SU-DHL-6 (cell line): ENCODE results near the gene MBD5.

ENCODE experiments used
- H2AFZ ChIP-seq: fragments of 200-600 bp; sonication (generic); 2 replicates; pipeline ENCODE4 v1.6.1; 2014; ENCODE audit warnings: low read depth, mild to moderate bottlenecking, moderate library complexity, mixed read lengths, antibody characterized with exemption, low read length; ENCODE audit not compliant: severe bottlenecking
- H3F3A ChIP-seq: fragments of 200-600 bp; shearing (Covaris generic); 2 replicates; pipeline ENCODE4 v1.6.0; 2016; ENCODE audit warnings: antibody characterized with exemption, mild to moderate bottlenecking; ENCODE audit not compliant: insufficient read depth
- H3K27ac ChIP-seq: fragments of 200-600 bp; sonication (generic); 2 replicates; pipeline ENCODE4 v1.5.1; 2016; ENCODE audit warnings: low read depth, mild to moderate bottlenecking, low read length, moderate library complexity, mixed read lengths
- H3K27me3 ChIP-seq: fragments of 200-600 bp; sonication (generic), shearing (Covaris generic); 2 replicates; pipeline ENCODE4 v1.6.0; 2014; ENCODE audit warnings: mild to moderate bottlenecking, low read length
- H3K36me3 ChIP-seq: fragments of 200-600 bp; sonication (generic); 2 replicates; pipeline ENCODE4 v1.6.1; 2014; ENCODE audit warnings: mild to moderate bottlenecking, low read length, mixed read lengths
- H3K4me2 ChIP-seq: fragments of 300-600, 200-600 bp; shearing (Covaris generic), sonication (generic); 2 replicates; pipeline ENCODE4 v1.6.0; 2014; ENCODE audit warnings: low read length, low read depth, mild to moderate bottlenecking; ENCODE audit not compliant: poor library complexity, severe bottlenecking
- H3K4me3 ChIP-seq: fragments of 200-600 bp; sonication (generic); 2 replicates; pipeline ENCODE4 v1.5.1; 2014; ENCODE audit warnings: antibody characterized with exemption, low read length, mild to moderate bottlenecking, mixed read lengths; ENCODE audit not compliant: insufficient read depth, poor library complexity, severe bottlenecking
- H3K79me2 ChIP-seq: fragments of 200-600 bp; sonication (generic); 2 replicates; pipeline ENCODE4 v1.6.1; 2014; ENCODE audit warnings: mild to moderate bottlenecking, low read length, moderate library complexity; ENCODE audit not compliant: insufficient read depth
- H3K9ac ChIP-seq: fragments of 200-600 bp; sonication (generic); 2 replicates; pipeline ENCODE4 v1.7.0; 2014; ENCODE audit warnings: mild to moderate bottlenecking, low read length
- H3K9me2 ChIP-seq: fragments of 200-600 bp; sonication (generic); replicated peaks from 2 replicates; pipeline ENCODE4 v1.6.1; 2014; ENCODE audit warnings: low read length; ENCODE audit not compliant: insufficient read depth
- H3K9me3 ChIP-seq: fragments of 200-600 bp; sonication (generic); 2 replicates; pipeline ENCODE4 v1.6.1; 2014; ENCODE audit warnings: low read length, mixed read lengths; ENCODE audit not compliant: insufficient read depth
- H4K20me1 ChIP-seq: fragments of 200-600 bp; sonication (generic); 2 replicates; pipeline ENCODE4 v1.6.1; 2014; ENCODE audit warnings: low read depth, mild to moderate bottlenecking, antibody characterized with exemption, low read length, moderate library complexity, mixed read lengths
- CTCF ChIP-seq: fragments of 200-600 bp; sonication (generic); IDR thresholded peaks from one replicate; pipeline ENCODE4 v1.5.1; 2017; ENCODE audit warnings: antibody characterized with exemption, mild to moderate bottlenecking, low read length, moderate library complexity; ENCODE audit not compliant: insufficient read depth, poor library complexity, severe bottlenecking
- EZH2phosphoT487 ChIP-seq: fragments of 200-600 bp; sonication (generic), shearing (Covaris generic); conservative IDR thresholded peaks from 2 replicates; pipeline ENCODE4 v1.6.1; 2018; ENCODE audit warnings: mild to moderate bottlenecking, antibody characterized with exemption, low read length, moderate library complexity, mixed read lengths

Gene MBD5

GRCh38 chr2:148521181-148521580, 500.3 kb downstream of the MBD5 start:
- no peaks in the 10 kb centered on the region for H3K36me3 ChIP-seq
- no peaks in the 10 kb centered on the region for H3K9me3 ChIP-seq
- no peak overlapping the region for H3K9ac ChIP-seq
- H2AFZ ChIP-seq, result no peak overlapping the region
- TF ChIP-seq CTCF (no peak), EZH2phosphoT487 (no peak)
- H3K79me2 ChIP-seq, result no peaks in the 10 kb centered on the region
- no peaks in the 10 kb centered on the region for H3K27me3 ChIP-seq
- no peaks in the 10 kb centered on the region for H3F3A ChIP-seq
- no peak overlapping the region for H3K27ac ChIP-seq
- no peak overlapping the region for H3K4me2 ChIP-seq
- no peaks in the 10 kb centered on the region for H3K9me2 ChIP-seq
- no peaks in the 10 kb centered on the region for H4K20me1 ChIP-seq
- H3K4me3 ChIP-seq, result no peak overlapping the region

- Histone ChIP-seq H3K27me3 (no peaks in the 10 kb centered on the region), H3K36me3 (no peaks in the 10 kb centered on the region)
Observed at GRCh38 chr2:148523315-148523714, 502.4 kb downstream of the MBD5 start.

GRCh38 chr2:148524519-148524919, 503.6 kb downstream of the MBD5 start:
- H3K9ac ChIP-seq, result no peak overlapping the region
- no peaks in the 10 kb centered on the region for H3K9me3 ChIP-seq
- no peaks in the 10 kb centered on the region for H3K9me2 ChIP-seq
- H3K79me2 ChIP-seq, result no peaks in the 10 kb centered on the region
- no peaks in the 10 kb centered on the region for H3K36me3 ChIP-seq
- no peak overlapping the region for H3K27ac ChIP-seq
- H3F3A ChIP-seq, result no peaks in the 10 kb centered on the region
- no peaks in the 10 kb centered on the region for H3K27me3 ChIP-seq
- no peaks in the 10 kb centered on the region for H4K20me1 ChIP-seq
- TF ChIP-seq EZH2phosphoT487 (no peak), CTCF (no peak)
- no peak overlapping the region for H3K4me3 ChIP-seq
- no peak overlapping the region for H2AFZ ChIP-seq
- H3K4me2 ChIP-seq, result no peak overlapping the region

More at GRCh38 chr2:148523315-148523714, 502.4 kb downstream of the MBD5 start:
- H2AFZ ChIP-seq, result no peak overlapping the region
- no peaks in the 10 kb centered on the region for H3F3A ChIP-seq
- TF ChIP-seq CTCF, result no peak
- no peak for TF ChIP-seq EZH2phosphoT487
- no peaks in the 10 kb centered on the region for H3K79me2 ChIP-seq
- H3K4me3 ChIP-seq, result no peak overlapping the region
- no peak overlapping the region for H3K9ac ChIP-seq
- no peaks in the 10 kb centered on the region for H4K20me1 ChIP-seq
- H3K4me2 ChIP-seq, result no peak overlapping the region
- H3K9me3 ChIP-seq, result no peaks in the 10 kb centered on the region
- no peak overlapping the region for H3K27ac ChIP-seq
- H3K9me2 ChIP-seq, result no peaks in the 10 kb centered on the region
